GM12878 (cell line): ENCODE results near the gene CTRB1.

Experiments used
- ATF2 ChIP-seq: IDR thresholded peaks from 2 replicates; pipeline ENCODE4 v1.6.1; 2012; ENCODE audit warnings: low read length, inconsistent platforms
- CREM ChIP-seq: IDR thresholded peaks from 2 replicates; pipeline ENCODE4 v1.6.1; 2014; ENCODE audit warnings: antibody characterized with exemption, low read depth
- ELK1 ChIP-seq: IDR thresholded peaks from 2 replicates; pipeline ENCODE4 v1.6.1; 2012; ENCODE audit warnings: low read depth, low read length, improper control_type of control experiment
- EZH2 ChIP-seq: IDR thresholded peaks from 2 replicates; pipeline ENCODE4 v1.6.1; 2012; ENCODE audit warnings: low read depth, mild to moderate bottlenecking, control low read depth, inconsistent platforms, low read length, borderline replicate concordance; ENCODE audit not compliant: control insufficient read depth
- GABPA ChIP-seq: IDR thresholded peaks from 2 replicates; pipeline ENCODE4 v1.6.1; 2014; ENCODE audit warnings: antibody characterized with exemption, low read depth, mild to moderate bottlenecking, inconsistent platforms
- MYC ChIP-seq: IDR thresholded peaks from 2 replicates; pipeline ENCODE4 v1.6.1; 2011; ENCODE audit warnings: mild to moderate bottlenecking, low read length, moderate library complexity, inconsistent platforms; ENCODE audit not compliant: insufficient read depth, insufficient replicate concordance, insufficient read length, severe bottlenecking
- NR2C2 ChIP-seq: IDR thresholded peaks from 2 replicates; pipeline ENCODE4 v1.6.1; 2011; ENCODE audit warnings: borderline replicate concordance, low read depth; ENCODE audit not compliant: control insufficient read depth, insufficient read length
- SIN3A ChIP-seq: IDR thresholded peaks from 2 replicates; pipeline ENCODE4 v1.6.1; 2012; ENCODE audit warnings: low read depth, low read length, improper control_type of control experiment
- SRF ChIP-seq, 2 experiments: IDR thresholded peaks; 2 replicates each; pipeline ENCODE4 v1.6.1; 2011; ENCODE audit warnings: low read depth in 2 of 2, low read length in 2 of 2, mild to moderate bottlenecking in 1 of 2, moderate library complexity in 1 of 2
- TAF1 ChIP-seq: IDR thresholded peaks from 2 replicates; pipeline ENCODE4 v1.6.1; 2011; ENCODE audit warnings: mild to moderate bottlenecking, low read depth, low read length, borderline replicate concordance
- TARDBP ChIP-seq: IDR thresholded peaks from 2 replicates; pipeline ENCODE4 v1.6.1; 2016; ENCODE audit warnings: borderline replicate concordance
- TCF7 ChIP-seq: IDR thresholded peaks from 2 replicates; pipeline ENCODE4 v1.6.1; 2014; ENCODE audit warnings: antibody characterized with exemption, borderline replicate concordance

- TF ChIP-seq ATF2 (no peak), MYC (no peak), TCF7 (no peak), TARDBP (no peak), GABPA (no peak), SIN3A (no peak), ELK1 (no peak), EZH2 (no peak), CREM (no peak), SRF (IDR thresholded peaks at IDR 0.05; ENCODE audit: low read depth in 2 of 2, low read length in 2 of 2) (no peak), NR2C2 (no peak), TAF1 (no peak)
Observed at GRCh38 chr16:75219088-75219487, 300 bp downstream of the CTRB1 start.
